BE2C (cell line): Measurements from ENCODE around the gene RHD.
"Not testable (repeated sequence)": the region's sequence is repeated elsewhere in the genome, so short reads cannot be mapped to it uniquely, and the experiment has no call there.

Source experiments
- DNase-seq: peaks from one replicate; pipeline ENCODE4 v3.0.0-alpha.2; 2020
- H3K27me3 ChIP-seq: fragments of 250-450 bp; sonication (Bioruptor Pico); 2 replicates; pipeline ENCODE4 v1.5.1; 2020; ENCODE audit warnings: mild to moderate bottlenecking
- H3K36me3 ChIP-seq: fragments of 250-450 bp; sonication (Bioruptor Pico); 2 replicates; pipeline ENCODE4 v1.5.1; 2020; ENCODE audit warnings: mild to moderate bottlenecking
- H3K4me1 ChIP-seq: fragments of 250-450 bp; sonication (Bioruptor Pico); 2 replicates; pipeline ENCODE4 v1.5.1; 2020
- H3K4me3 ChIP-seq: 2 replicates; pipeline ENCODE4 v1.5.1; 2011; ENCODE audit warnings: low read depth, low read length
- H3K9me3 ChIP-seq: fragments of 250-450 bp; sonication (Bioruptor Pico); 2 replicates; pipeline ENCODE4 v1.5.1; 2020
- CTCF ChIP-seq: IDR thresholded peaks from 2 replicates; pipeline ENCODE4 v1.5.1; 2012; ENCODE audit warnings: mild to moderate bottlenecking, low read depth, low read length

Gene RHD

GRCh38 chr1:25356848-25357247, 84.5 kb downstream of the RHD start:
- no peaks in the 10 kb centered on the region for H3K9me3 ChIP-seq
- no peaks in the 10 kb centered on the region for H3K36me3 ChIP-seq
- H3K27me3 ChIP-seq: no peaks in the 10 kb centered on the region
- no peak for TF ChIP-seq CTCF
- no peaks in the 10 kb centered on the region for H3K4me1 ChIP-seq
- H3K4me3 ChIP-seq: no peak overlapping the region
- DNase-seq: no peak

DNA sequence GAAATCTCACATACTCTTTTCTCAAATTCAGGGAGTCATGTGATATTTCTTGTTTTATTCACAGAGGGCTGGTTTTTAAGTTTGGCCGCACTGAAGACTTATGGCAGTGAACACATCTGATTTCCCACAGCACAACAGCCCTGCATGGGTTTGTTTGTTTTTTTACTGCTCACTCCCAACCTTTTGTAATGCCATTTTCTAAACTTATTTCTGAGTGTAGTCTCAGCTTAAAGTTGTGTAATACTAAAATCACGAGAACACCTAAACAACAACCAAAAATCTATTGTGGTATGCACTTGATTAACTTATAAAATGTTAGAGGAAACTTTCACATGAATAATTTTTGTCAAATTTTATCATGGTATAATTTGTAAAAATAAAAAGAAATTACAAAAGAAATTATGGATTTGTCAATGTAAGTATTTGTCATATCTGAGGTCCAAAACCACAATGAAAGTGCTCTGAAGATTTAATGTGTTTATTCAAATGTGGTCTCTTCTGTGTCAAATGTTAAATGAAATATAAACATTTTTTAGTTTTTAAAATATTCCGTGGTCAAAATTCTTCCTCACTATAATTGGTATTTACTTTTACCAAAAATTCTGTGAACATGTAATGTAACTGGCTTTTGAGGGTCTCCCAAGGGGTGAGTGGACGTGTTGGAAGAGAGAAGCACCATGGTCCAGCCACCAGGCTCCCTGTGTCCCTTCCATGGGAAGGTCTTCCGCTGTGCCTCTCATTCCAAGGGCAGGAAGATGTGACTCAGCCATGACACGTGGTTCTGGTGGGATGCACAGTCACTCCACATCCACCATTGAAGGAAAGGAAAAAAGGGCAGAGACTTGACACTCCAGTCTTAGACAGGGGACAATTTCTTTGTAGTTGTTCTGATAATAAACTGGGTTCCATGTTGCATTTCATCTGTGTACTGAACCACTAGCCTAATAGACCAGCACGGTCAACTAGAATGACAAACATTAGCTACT, 88.6 kb downstream of the RHD start:
- Histone ChIP-seq H3K36me3 (no peaks in the 10 kb centered on the region), H3K4me1 (no peaks in the 10 kb centered on the region), H3K27me3 (no peaks in the 10 kb centered on the region), H3K4me3 (no peak overlapping the region), H3K9me3 (no peaks in the 10 kb centered on the region)
- TF ChIP-seq CTCF: no peak
- no peak for DNase-seq

DNA sequence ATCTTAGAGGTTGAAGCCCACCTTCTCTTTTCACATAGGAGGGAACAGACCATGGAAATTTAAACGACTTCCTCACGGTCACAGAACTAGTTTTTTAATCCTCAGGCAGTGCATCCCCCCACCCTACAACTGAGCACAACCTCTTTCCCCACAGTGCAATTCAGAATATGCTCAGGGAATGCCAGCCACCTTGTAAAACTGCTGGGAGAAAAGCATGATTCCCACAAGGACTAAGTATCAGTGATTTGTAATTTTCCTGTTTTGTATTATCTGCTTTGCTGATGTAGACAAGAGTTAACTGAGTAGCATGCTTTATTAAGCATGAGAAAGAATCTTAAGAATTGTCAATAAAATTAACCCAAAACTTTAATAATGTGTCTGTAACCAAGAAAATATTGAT, 89.6 kb downstream of the RHD start:
- no peaks in the 10 kb centered on the region for H3K9me3 ChIP-seq
- H3K36me3 ChIP-seq: no peaks in the 10 kb centered on the region
- no peak overlapping the region for H3K4me3 ChIP-seq
- no peak for TF ChIP-seq CTCF
- no peaks in the 10 kb centered on the region for H3K4me1 ChIP-seq
- no peak for DNase-seq
- H3K27me3 ChIP-seq: no peaks in the 10 kb centered on the region

DNA sequence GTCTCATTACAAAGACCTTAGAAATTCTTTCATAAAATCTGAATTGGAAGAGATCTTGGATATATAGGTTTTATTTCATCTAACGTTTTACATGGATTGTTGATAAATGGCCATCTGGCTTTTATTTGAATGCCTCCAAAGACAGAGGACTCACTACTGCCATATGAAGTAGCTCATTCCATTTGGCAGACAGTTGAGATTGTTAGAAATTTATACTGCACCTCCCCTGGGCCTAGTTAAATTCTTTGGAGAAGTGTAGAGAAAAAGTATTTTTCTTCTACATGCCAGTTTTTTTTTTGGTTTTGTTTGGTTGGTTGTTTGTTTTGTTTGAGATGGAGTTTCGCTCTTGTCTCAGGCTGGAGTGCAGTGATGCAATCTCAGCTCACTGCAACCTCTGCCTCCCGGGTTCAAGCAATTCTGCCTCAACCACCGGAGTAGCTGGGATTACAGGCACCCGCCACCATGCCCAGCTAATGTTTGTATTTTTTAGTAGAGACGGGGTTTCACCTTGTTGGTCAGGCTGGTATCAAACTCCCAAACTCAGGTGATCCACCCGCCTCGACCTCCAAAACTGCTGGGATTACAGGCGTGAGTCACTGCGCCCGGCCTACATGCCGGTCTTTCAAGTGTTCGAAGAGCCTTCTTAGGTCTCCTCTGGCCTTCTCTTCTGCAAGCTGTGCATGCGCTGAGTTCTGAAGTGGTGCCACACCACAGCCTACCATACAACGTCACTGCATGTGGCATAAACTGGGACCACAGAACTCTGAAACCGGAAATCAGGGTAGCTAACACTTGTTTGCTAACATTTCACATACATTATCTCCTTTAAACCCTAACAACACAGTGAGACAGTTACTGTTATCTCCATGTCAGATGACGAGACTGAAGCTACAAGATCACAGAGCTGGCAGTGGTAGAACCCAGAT, 90.6 kb downstream of the RHD start:
- H3K9me3 ChIP-seq, H3K36me3 ChIP-seq, H3K4me3 ChIP-seq, DNase-seq, H3K27me3 ChIP-seq, H3K4me1 ChIP-seq: not testable (repeated sequence)

DNA sequence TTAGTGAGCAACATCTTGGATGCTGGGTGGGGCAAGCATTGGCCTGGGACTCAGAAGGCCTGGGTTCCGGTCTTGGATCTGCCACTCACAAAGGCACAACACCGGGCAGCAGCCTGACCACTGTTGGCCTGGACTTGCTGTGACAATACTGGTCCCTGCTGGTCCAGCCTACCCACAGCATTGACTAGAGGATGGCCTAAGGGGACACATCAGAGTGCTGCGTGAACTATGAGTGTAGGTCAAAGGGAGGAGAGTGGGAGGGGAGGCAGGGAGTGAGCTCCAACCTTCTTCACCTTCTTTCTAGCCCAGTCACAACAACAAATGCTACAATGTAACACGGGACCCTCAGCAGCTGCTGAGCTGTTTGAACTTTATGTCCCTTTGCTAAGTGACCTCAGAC, 96.9 kb downstream of the RHD start:
- DNase-seq: no peak

GRCh38 chr1:25369691-25370271, 97.5 kb downstream of the RHD start:
- not testable (repeated sequence) for H3K27me3 ChIP-seq, H3K36me3 ChIP-seq, H3K4me1 ChIP-seq, DNase-seq, H3K4me3 ChIP-seq, H3K9me3 ChIP-seq

More for the DNA sequence above, 96.9 kb downstream of the RHD start:
- no peaks in the 10 kb centered on the region for H3K36me3 ChIP-seq
- H3K9me3 ChIP-seq: no peaks in the 10 kb centered on the region
- no peaks in the 10 kb centered on the region for H3K27me3 ChIP-seq
- no peaks in the 10 kb centered on the region for H3K4me1 ChIP-seq
- H3K4me3 ChIP-seq: no peak overlapping the region
- TF ChIP-seq CTCF: no peak

DNA sequence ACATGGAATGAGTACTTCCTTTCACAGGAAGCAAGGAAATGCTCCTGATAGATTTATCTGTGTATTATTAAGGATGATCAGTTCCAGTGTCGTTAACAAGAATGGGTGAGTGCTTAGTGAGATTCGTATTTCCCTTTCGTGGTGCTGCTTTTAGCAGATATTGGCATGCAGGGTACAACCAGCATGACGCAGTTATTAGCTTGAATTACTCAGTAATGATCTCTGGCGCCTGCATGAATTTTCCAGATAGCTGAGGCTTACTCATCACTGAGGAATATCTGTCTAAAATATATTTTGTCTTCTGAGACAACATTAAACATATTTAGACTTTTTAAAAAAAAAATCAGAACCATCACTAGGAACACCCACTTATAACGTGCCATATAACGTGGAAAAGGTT, 99.4 kb downstream of the RHD start:
- not testable (repeated sequence) for H3K9me3 ChIP-seq, H3K36me3 ChIP-seq, DNase-seq, H3K4me3 ChIP-seq, H3K27me3 ChIP-seq, H3K4me1 ChIP-seq

GRCh38 chr1:25378367-25378766, 106.1 kb downstream of the RHD start:
- not testable (repeated sequence) for H3K9me3 ChIP-seq, H3K4me3 ChIP-seq, DNase-seq, H3K27me3 ChIP-seq, H3K36me3 ChIP-seq, H3K4me1 ChIP-seq
